Smooth muscle cell (in vitro differentiated cells): Measurements from ENCODE around the gene XRCC5. TPM values are rescaled to one million over a fixed set of nuclear protein-coding genes. Genes with fewer than 3 reads are reported as not detected.

Experiments used
- DNase-seq: peaks from one replicate; lab custom pipeline; 2025; ENCODE audit not compliant: unreplicated experiment; lab: John Stamatoyannopoulos, UW
- H2AFZ ChIP-seq: fragments of 200-600 bp; sonication (generic); 2 replicates; pipeline ENCODE4 v1.6.0; 2016; ENCODE audit warnings: antibody characterized with exemption, low read depth, mild to moderate bottlenecking
- H3F3A ChIP-seq: fragments of 200-600 bp; sonication (generic); 2 replicates; pipeline ENCODE4 v1.6.0; 2017; ENCODE audit warnings: antibody characterized with exemption, low read depth
- H3K27ac ChIP-seq: fragments of 200-600 bp; sonication (generic); 2 replicates; pipeline ENCODE4 v1.5.1; 2016; ENCODE audit warnings: low read depth, mild to moderate bottlenecking
- H3K27me3 ChIP-seq: fragments of 200-600 bp; sonication (generic); 2 replicates; pipeline ENCODE4 v1.6.1; 2016; ENCODE audit warnings: low read depth, mild to moderate bottlenecking
- H3K36me3 ChIP-seq: fragments of 200-600 bp; sonication (generic); 2 replicates; pipeline ENCODE4 v1.5.1; 2016; ENCODE audit warnings: low read depth
- H3K4me1 ChIP-seq: fragments of 200-600 bp; sonication (generic); 2 replicates; pipeline ENCODE4 v1.5.1; 2016; ENCODE audit warnings: low read depth
- H3K4me2 ChIP-seq: fragments of 200-600 bp; sonication (generic); 2 replicates; pipeline ENCODE4 v1.6.0; 2016; ENCODE audit warnings: mild to moderate bottlenecking
- H3K4me3 ChIP-seq: fragments of 200-600 bp; sonication (generic); 2 replicates; pipeline ENCODE4 v1.5.1; 2016; ENCODE audit warnings: mild to moderate bottlenecking
- H3K79me2 ChIP-seq: fragments of 200-600 bp; sonication (generic); 2 replicates; pipeline ENCODE4 v1.6.0; 2016; ENCODE audit warnings: low read depth, mild to moderate bottlenecking
- H3K9ac ChIP-seq: fragments of 200-600 bp; sonication (generic); 2 replicates; pipeline ENCODE4 v1.6.0; 2016; ENCODE audit warnings: low read depth
- H3K9me3 ChIP-seq: fragments of 200-600 bp; sonication (generic); replicated peaks from 2 replicates; pipeline ENCODE4 v1.5.1; 2016; ENCODE audit warnings: low read depth
- H4K20me1 ChIP-seq: fragments of 200-600 bp; sonication (generic); 2 replicates; pipeline ENCODE4 v1.6.0; 2016; ENCODE audit warnings: low read depth
- CTCF ChIP-seq: fragments of 200-600 bp; sonication (generic); IDR thresholded peaks from 2 replicates; pipeline ENCODE4 v1.5.1; 2017; ENCODE audit warnings: borderline replicate concordance, mild to moderate bottlenecking, antibody characterized with exemption; ENCODE audit not compliant: insufficient read depth, poor library complexity, severe bottlenecking
- WGBS: methylation state at CpG from one replicate; pipeline ENCODE4 v1.1.7; 2016; ENCODE audit warnings: low lambda C conversion rate; 5-methylcytosine and 5-hydroxymethylcytosine counted together
- polyA plus RNA-seq: library from polyadenylated mRNA; unstranded; fragments of >200 nt; fragmentation: Nextera tagmentation; extraction: Ambion mirVana; gene quantifications from 2 replicates; pipeline ENCODE4 v1.2.1, GENCODE V29; 2016
- total RNA-seq: library from RNA; depleted of rRNA; stranded (reverse); fragments of >200 nt; gene quantifications from 2 replicates; pipeline ENCODE4 v1.2.3, GENCODE V29; 2014

XRCC5 gene
- total and polyA plus RNA-seq, 2 experiments from 2014 or later, result 197 to 266 TPM

DNA sequence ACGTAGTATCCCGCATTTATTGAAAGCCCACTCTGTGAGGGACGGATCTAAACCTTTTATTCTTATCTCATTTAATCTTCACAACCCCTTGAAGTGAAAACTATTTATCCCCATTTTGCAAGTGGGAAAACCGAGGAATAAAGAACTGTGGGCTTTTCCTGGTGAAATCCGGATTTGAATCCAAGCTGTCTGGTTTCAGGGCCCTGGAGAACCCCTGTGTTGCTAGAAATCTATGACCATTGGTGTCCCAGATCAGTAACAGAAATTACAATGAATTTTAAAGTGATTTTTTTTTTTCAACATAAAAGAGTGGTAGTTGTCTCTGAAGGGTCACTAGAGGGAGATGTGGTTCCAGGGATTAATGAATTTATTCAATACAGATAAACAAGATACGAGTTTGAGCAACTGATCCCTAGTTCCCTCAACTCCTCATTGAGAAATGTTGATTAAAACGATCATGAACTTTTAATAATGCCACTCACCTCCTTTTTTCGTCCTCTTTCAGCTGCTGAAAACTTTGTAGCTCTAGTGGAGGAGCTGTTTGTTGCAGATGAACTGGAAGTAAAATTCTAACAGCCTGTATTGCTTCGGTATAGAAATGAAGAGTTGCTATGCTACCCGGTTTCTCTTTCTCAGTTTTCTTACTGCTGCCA lies 940 bp downstream of the XRCC5 start:
- H2AFZ ChIP-seq, result peak overlapping the region; percentile 75
- peak overlapping the region; percentile 92 for H3K9ac ChIP-seq
- H3F3A ChIP-seq, result peaks cover 33% of the 10 kb centered on the region
- H3K4me3 ChIP-seq, result peak overlapping the region; percentile 75
- peaks cover 9% of the 10 kb centered on the region for H4K20me1 ChIP-seq
- H3K36me3 ChIP-seq, result no peaks in the 10 kb centered on the region
- peak overlapping the region; percentile 93 for H3K4me2 ChIP-seq
- peaks cover 35% of the 10 kb centered on the region for H3K4me1 ChIP-seq
- DNase-seq, result no peak
- H3K27ac ChIP-seq, result peak overlapping the region; percentile 68
- no peaks in the 10 kb centered on the region for H3K9me3 ChIP-seq
- H3K27me3 ChIP-seq, result no peaks in the 10 kb centered on the region
- H3K79me2 ChIP-seq, result peaks cover 46% of the 10 kb centered on the region
- WGBS, result 14% methylated on average over 10 of the region's 10 CpGs
- peak; percentile 50 for TF ChIP-seq CTCF

DNA sequence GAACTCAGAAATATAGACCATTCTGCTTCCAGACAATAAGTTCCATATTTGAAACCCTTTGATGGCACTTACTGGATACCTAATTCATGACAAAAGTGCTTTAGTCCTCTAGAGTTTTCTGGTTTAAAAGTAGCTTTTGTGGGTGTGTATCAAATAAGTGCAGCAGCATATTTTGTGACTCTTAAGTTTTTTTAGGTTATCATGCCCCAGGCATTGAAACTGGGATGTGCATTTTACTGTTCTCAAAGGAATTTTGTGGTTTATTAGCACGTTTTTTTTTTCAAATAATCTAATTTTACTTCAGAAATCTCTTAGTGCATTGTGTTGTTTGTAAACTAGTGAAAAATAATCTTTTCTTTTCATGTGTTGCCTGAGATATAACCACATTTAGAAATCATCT lies 1.5 kb downstream of the XRCC5 start:
- Histone ChIP-seq H4K20me1 (peaks cover 9% of the 10 kb centered on the region), H3K27ac (peak overlapping the region; percentile 68), H3K36me3 (no peaks in the 10 kb centered on the region), H2AFZ (no peak overlapping the region), H3K9ac (peak overlapping the region; percentile 92), H3F3A (peaks cover 33% of the 10 kb centered on the region), H3K79me2 (peaks cover 52% of the 10 kb centered on the region), H3K4me2 (peak overlapping the region; percentile 93), H3K27me3 (no peaks in the 10 kb centered on the region), H3K4me3 (peak overlapping the region; percentile 75), H3K4me1 (peaks cover 40% of the 10 kb centered on the region), H3K9me3 (no peaks in the 10 kb centered on the region)
- no peak for TF ChIP-seq CTCF
- WGBS, result 24% methylated on average over 1 of the region's 1 CpG
- DNase-seq, result no peak

- no peak overlapping the region for H3K4me3 ChIP-seq
- H3K27ac ChIP-seq, result peak overlapping the region; percentile 68
Measured at GRCh38 chr2:216111122-216111521, 2.0 kb downstream of the XRCC5 start.

More at GRCh38 chr2:216111122-216111521, 2.0 kb downstream of the XRCC5 start:
- peak overlapping the region; percentile 92 for H3K9ac ChIP-seq
- no peaks in the 10 kb centered on the region for H3K36me3 ChIP-seq
- H3F3A ChIP-seq, result peaks cover 33% of the 10 kb centered on the region
- H3K4me1 ChIP-seq, result peaks cover 45% of the 10 kb centered on the region
- peaks cover 57% of the 10 kb centered on the region for H3K79me2 ChIP-seq
- H4K20me1 ChIP-seq, result peaks cover 9% of the 10 kb centered on the region
- TF ChIP-seq CTCF, result no peak
- H3K27me3 ChIP-seq, result no peaks in the 10 kb centered on the region
- no peak for DNase-seq
- H3K4me2 ChIP-seq, result peak overlapping the region; percentile 93
- 95% methylated on average over 7 of the region's 7 CpGs for WGBS
- no peak overlapping the region for H2AFZ ChIP-seq
- no peaks in the 10 kb centered on the region for H3K9me3 ChIP-seq
